Fibroblast of lung (primary cell): ENCODE measurements around the gene HPSE2. TPM values are rescaled to one million over a fixed set of nuclear protein-coding genes. Genes with fewer than 3 reads are reported as not detected.

Source experiments
- DNase-seq, 2 donors: peaks; one replicate each; pipeline versions ENCODE4 v3.0.0 to v3.0.0-alpha.2; 2010; ENCODE audit warnings: low read depth in 2 of 2
- H2AFZ ChIP-seq: 2 replicates; pipeline ENCODE4 v1.5.1; 2012; ENCODE audit warnings: low read length, control low read depth, inconsistent platforms
- H3K27ac ChIP-seq: 2 replicates; pipeline ENCODE4 v1.5.1; 2011; ENCODE audit warnings: low read length, control low read depth; ENCODE audit not compliant: insufficient read depth
- H3K27me3 ChIP-seq: 2 replicates; pipeline ENCODE4 v1.5.1; 2011; ENCODE audit warnings: mild to moderate bottlenecking, low read length; ENCODE audit not compliant: control insufficient read depth, insufficient read depth
- H3K36me3 ChIP-seq: 2 replicates; pipeline ENCODE4 v1.5.1; 2011; ENCODE audit warnings: low read length; ENCODE audit not compliant: control insufficient read depth, insufficient read depth
- H3K4me1 ChIP-seq: 2 replicates; pipeline ENCODE4 v1.5.1; 2011; ENCODE audit warnings: low read length; ENCODE audit not compliant: control insufficient read depth, insufficient read depth; ENCODE audit errors: extremely low read depth
- H3K4me2 ChIP-seq: 2 replicates; pipeline ENCODE4 v1.5.1; 2011; ENCODE audit warnings: low read length, control low read depth; ENCODE audit not compliant: insufficient read depth; ENCODE audit errors: extremely low read depth
- H3K4me3 ChIP-seq, 4 experiments: fragments of 200-600 bp in 1 of 4; sonication (generic) in 1 of 4; replicated peaks in 1 of 4; 2 replicates each; pipeline ENCODE4 v1.5.1; 2011 to 2016; ENCODE audit warnings: low read length in 4 of 4, low read depth in 3 of 4, mild to moderate bottlenecking in 3 of 4, control low read depth in 2 of 4, inconsistent platforms in 1 of 4, mixed read lengths in 1 of 4; ENCODE audit not compliant: insufficient read depth in 1 of 4; ENCODE audit errors: control extremely low read depth in 1 of 4
- H3K79me2 ChIP-seq: 2 replicates; pipeline ENCODE4 v1.5.1; 2012; ENCODE audit warnings: mild to moderate bottlenecking, low read length, inconsistent platforms; ENCODE audit not compliant: control insufficient read depth, insufficient read depth
- H3K9ac ChIP-seq: 2 replicates; pipeline ENCODE4 v1.5.1; 2011; ENCODE audit warnings: mild to moderate bottlenecking, low read length, control low read depth; ENCODE audit not compliant: insufficient read depth
- H3K9me3 ChIP-seq: 2 replicates; pipeline ENCODE4 v1.5.1; 2012; ENCODE audit warnings: low read depth, low read length; ENCODE audit not compliant: control insufficient read depth, insufficient read depth
- H4K20me1 ChIP-seq: 2 replicates; pipeline ENCODE4 v1.5.1; 2011; ENCODE audit warnings: low read length; ENCODE audit not compliant: control insufficient read depth, insufficient read depth; ENCODE audit errors: extremely low read depth
- CTCF ChIP-seq, 2 donors: IDR thresholded peaks in 1 of 2; conservative IDR thresholded peaks in 1 of 2; 1 replicate in 1 of 2; 2 replicates in 1 of 2; pipeline ENCODE4 v1.5.1; 2011 to 2012; ENCODE audit warnings: low read length in 2 of 2, control low read depth in 1 of 2, inconsistent platforms in 1 of 2, low read depth in 1 of 2, mild to moderate bottlenecking in 1 of 2
- EZH2 ChIP-seq: IDR thresholded peaks from 2 replicates; pipeline ENCODE4 v1.5.1; 2012; ENCODE audit warnings: low read length, control low read depth, mild to moderate bottlenecking; ENCODE audit errors: missing control alignments
- polyA plus RNA-seq, 2 donors: library from polyadenylated mRNA; depleted of rRNA in 1 of 2; stranded (reverse) in 1 of 2; unstranded in 1 of 2; fragments of >200 nt; gene quantifications; 2 replicates each; pipeline ENCODE4 v1.2.1, GENCODE V29; 2011 to 2012; ENCODE audit warnings: missing spikeins in 1 of 2
- total RNA-seq: library from RNA; depleted of rRNA; stranded (reverse); fragments of >200 nt; gene quantifications from 2 replicates; pipeline ENCODE4 v1.2.1, GENCODE V29; 2014

HPSE2 gene
- total and polyA plus RNA-seq, 2 donors (not counting 1 experiment from before 2014, with no cell fraction given): 0.02 to 0.17 TPM

GRCh38 chr10:98538472-98538871 lies 697.2 kb downstream of the HPSE2 start:
- Histone ChIP-seq H3K4me2 (no peak overlapping the region), H3K4me1 (no peaks in the 10 kb centered on the region), H2AFZ (no peak overlapping the region), H3K79me2 (no peaks in the 10 kb centered on the region), H3K27me3 (no peaks in the 10 kb centered on the region), H3K36me3 (no peaks in the 10 kb centered on the region), H3K9me3 (no peaks in the 10 kb centered on the region), H4K20me1 (no peaks in the 10 kb centered on the region), H3K9ac (no peak overlapping the region), H3K27ac (no peak overlapping the region), H3K4me3 (no peak overlapping the region)
- TF ChIP-seq CTCF (conservative IDR thresholded peaks at IDR 0.05 in 1 of 2, IDR thresholded peaks at IDR 0.05 in 1 of 2; ENCODE audit: low read depth in 1 of 2, low read length in 2 of 2) (no peak), EZH2 (no peak)
- no peak for DNase-seq

- no peak overlapping the region for H3K4me2 ChIP-seq
- no peaks in the 10 kb centered on the region for H3K27me3 ChIP-seq
- no peak overlapping the region for H3K27ac ChIP-seq
- H3K4me3 ChIP-seq: no peak overlapping the region
- H3K9me3 ChIP-seq: no peaks in the 10 kb centered on the region
- H3K9ac ChIP-seq: no peak overlapping the region
- H4K20me1 ChIP-seq: no peaks in the 10 kb centered on the region
- H2AFZ ChIP-seq: no peak overlapping the region
- peak in 1 of 2 donors; percentile 34 for DNase-seq
- H3K4me1 ChIP-seq: no peaks in the 10 kb centered on the region
- no peaks in the 10 kb centered on the region for H3K36me3 ChIP-seq
- TF ChIP-seq EZH2 (no peak), CTCF (conservative IDR thresholded peaks at IDR 0.05 in 1 of 2, IDR thresholded peaks at IDR 0.05 in 1 of 2; ENCODE audit: low read depth in 1 of 2, low read length in 2 of 2) (no peak)
- H3K79me2 ChIP-seq: no peaks in the 10 kb centered on the region
These were observed 699.1 kb downstream of the HPSE2 start for GRCh38 chr10:98536551-98536950.

- H2AFZ ChIP-seq: no peak overlapping the region
- no peak overlapping the region for H3K4me2 ChIP-seq
- DNase-seq: no peak
- H3K27ac ChIP-seq: no peak overlapping the region
- no peaks in the 10 kb centered on the region for H3K79me2 ChIP-seq
- no peaks in the 10 kb centered on the region for H3K9me3 ChIP-seq
- H3K9ac ChIP-seq: no peak overlapping the region
- TF ChIP-seq EZH2: no peak
- TF ChIP-seq CTCF (conservative IDR thresholded peaks at IDR 0.05 in 1 of 2, IDR thresholded peaks at IDR 0.05 in 1 of 2; ENCODE audit: low read depth in 1 of 2, low read length in 2 of 2): no peak
- no peaks in the 10 kb centered on the region for H3K36me3 ChIP-seq
- no peak overlapping the region for H3K4me3 ChIP-seq
- no peaks in the 10 kb centered on the region for H3K4me1 ChIP-seq
- H4K20me1 ChIP-seq: peaks cover 1% of the 10 kb centered on the region
- no peaks in the 10 kb centered on the region for H3K27me3 ChIP-seq
These were observed 701.8 kb downstream of the HPSE2 start for GRCh38 chr10:98533746-98534445.
